ENCODE results near the gene LRRC8A.

GRCh38 chr9:128870128-128870940 is 11.6 kb upstream of the LRRC8A start:
- TF ChIP-seq CTCF (conservative IDR thresholded peaks at IDR 0.05; ENCODE audit: low read depth in 2 of 2) (no peak), EZH2 (IDR thresholded peaks at IDR 0.05; ENCODE audit: low read depth, unreplicated experiment) (no peak)
